Esophagus muscularis mucosa (tissue), 4 donors: ENCODE measurements around the gene CSH2.
"Not testable (repeated sequence)": the region's sequence is repeated elsewhere in the genome, so short reads cannot be mapped to it uniquely, and the experiment has no call there.

Experiments used
- CTCF ChIP-seq, 3 experiments: fragments of 200-600 bp in 2 of 3; fragments of 450-650 bp in 1 of 3; sonication (generic) in 2 of 3; IDR thresholded peaks; one replicate each; pipeline ENCODE4 v1.5.1; 2017 to 2019; ENCODE audit warnings: antibody characterized with exemption in 3 of 3, mild to moderate bottlenecking in 2 of 3, moderate library complexity in 1 of 3
- EP300 ChIP-seq: sonication (generic); formaldehyde crosslinking; IDR thresholded peaks from one replicate; pipeline ENCODE4 v1.6.1; 2017; ENCODE audit warnings: antibody characterized with exemption
- POLR2A ChIP-seq: fragments of 450-650 bp; IDR thresholded peaks from one replicate; pipeline ENCODE4 v1.6.1; 2017; ENCODE audit warnings: antibody characterized with exemption, moderate library complexity, mild to moderate bottlenecking, low read depth

GRCh38 chr17:63920779-63921178, 47.3 kb upstream of the CSH2 start:
- TF ChIP-seq EP300; CTCF (IDR thresholded peaks at IDR 0.05); POLR2A: not testable (repeated sequence)
